GM12874 (cell line): ENCODE data around the gene LPP.

Experiments
- TF ChIP-seq, protein P1 (sequence below): IDR thresholded peaks from 2 replicates; pipeline ENCODE4 v1.5.1; 2011; ENCODE audit warnings: low read depth, mild to moderate bottlenecking, control low read depth, low read length, moderate library complexity; ENCODE audit not compliant: insufficient read depth

The LPP gene

GRCh38 chr3:188772886-188773285 is 618.9 kb downstream of the LPP start:
- TF ChIP-seq, protein P1, sequence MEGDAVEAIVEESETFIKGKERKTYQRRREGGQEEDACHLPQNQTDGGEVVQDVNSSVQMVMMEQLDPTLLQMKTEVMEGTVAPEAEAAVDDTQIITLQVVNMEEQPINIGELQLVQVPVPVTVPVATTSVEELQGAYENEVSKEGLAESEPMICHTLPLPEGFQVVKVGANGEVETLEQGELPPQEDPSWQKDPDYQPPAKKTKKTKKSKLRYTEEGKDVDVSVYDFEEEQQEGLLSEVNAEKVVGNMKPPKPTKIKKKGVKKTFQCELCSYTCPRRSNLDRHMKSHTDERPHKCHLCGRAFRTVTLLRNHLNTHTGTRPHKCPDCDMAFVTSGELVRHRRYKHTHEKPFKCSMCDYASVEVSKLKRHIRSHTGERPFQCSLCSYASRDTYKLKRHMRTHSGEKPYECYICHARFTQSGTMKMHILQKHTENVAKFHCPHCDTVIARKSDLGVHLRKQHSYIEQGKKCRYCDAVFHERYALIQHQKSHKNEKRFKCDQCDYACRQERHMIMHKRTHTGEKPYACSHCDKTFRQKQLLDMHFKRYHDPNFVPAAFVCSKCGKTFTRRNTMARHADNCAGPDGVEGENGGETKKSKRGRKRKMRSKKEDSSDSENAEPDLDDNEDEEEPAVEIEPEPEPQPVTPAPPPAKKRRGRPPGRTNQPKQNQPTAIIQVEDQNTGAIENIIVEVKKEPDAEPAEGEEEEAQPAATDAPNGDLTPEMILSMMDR, result no peak

- TF ChIP-seq, protein P1, result no peak
Measured at GRCh38 chr3:188775412-188775811, 621.5 kb downstream of the LPP start.

- TF ChIP-seq, protein P1, result no peak
Measured at GRCh38 chr3:188776447-188776846, 622.5 kb downstream of the LPP start.

DNA sequence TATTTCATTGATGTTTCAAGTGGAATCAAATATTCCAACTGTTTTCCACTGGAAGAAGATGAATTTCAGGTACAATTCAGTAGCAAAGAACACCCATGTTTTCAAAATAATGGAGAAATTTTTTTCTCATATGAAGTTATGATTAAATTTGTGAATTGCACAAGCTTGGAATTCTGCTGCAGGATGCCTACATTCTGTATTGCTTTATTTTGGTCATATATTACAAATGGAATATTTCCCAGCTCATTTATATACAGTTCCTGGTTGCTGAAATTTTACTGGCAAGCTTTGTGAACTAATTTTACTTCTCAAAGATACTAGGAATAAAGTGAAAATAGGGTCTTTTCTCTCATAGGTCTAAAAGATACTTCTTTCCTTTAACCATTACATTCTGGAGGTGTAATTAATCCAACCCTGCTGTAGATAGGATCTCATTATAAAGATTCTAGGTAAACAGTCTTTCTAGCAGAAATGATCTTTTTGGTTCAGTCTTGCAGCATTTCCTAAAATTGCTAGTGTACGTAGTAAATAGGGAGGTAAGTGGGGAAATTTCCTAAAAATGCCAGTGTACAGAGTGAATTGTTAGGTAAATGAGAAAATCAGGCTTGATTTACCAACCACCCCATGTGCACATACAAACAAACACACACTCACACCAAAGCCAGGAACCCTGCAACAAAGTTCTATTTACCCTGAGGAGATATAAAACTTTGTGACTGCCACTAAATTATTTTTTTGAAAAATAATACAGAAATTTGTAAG is 624.3 kb downstream of the LPP start:
- TF ChIP-seq, protein P1, result no peak

- TF ChIP-seq, protein P1, result no peak
Measured at GRCh38 chr3:188779281-188779980, 625.5 kb downstream of the LPP start.

DNA sequence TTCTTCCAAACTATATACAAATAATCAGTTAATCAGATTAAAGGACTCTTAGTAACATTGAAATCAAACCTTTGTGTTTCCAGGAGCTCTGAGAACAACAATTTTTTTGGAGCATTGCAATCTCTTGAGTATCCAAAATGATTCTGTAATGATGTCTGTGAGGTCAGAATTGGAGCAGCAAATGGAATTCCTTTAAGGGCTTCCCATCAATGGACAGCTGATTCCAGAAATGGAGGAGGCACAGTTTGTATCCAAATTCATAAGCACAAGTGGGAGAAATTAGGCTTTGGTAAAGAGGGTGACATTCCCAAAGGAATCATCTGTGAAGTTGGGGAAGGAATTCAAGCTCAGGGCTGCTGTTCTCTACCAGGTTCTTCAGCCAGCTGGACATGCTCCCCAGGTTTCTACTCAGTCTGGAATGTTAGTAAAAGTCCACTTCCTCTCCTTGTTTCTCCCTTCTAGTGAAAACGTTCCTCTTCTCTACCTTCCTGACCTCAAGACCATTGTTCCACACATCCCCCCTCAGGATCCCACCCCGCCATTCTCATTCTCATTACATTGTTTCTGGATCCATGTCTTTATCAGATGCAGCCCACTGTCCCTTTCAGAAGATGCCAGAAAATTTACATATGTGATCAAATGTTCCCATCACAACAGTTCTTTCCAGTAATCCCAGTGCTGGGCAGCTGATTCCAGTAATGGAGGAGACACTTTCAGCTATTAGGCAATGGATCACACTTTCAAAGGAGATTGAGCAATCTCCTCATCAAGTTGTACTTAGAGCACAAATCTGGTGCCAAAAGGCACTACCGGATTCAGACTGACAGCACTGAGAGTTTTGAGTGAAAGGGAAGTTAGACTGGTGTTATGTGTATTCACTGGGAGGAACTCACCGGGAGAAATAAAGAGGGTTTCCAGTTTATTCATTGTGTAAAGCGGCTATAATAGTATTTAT is 626.5 kb downstream of the LPP start:
- TF ChIP-seq, protein P1, result no peak
